ACC112 (cell line): ENCODE results near the gene GRM1.

ENCODE experiments used
- H2AFZ ChIP-seq: fragments of 200-600 bp; sonication (generic); one replicate; pipeline ENCODE4 v1.6.0; 2017; ENCODE audit warnings: antibody characterized with exemption, low read length; ENCODE audit not compliant: unreplicated experiment
- H3K27ac ChIP-seq: fragments of 200-600 bp; sonication (generic); 2 replicates; pipeline ENCODE4 v1.5.1; 2014; ENCODE audit warnings: low read depth, mild to moderate bottlenecking, antibody characterized with exemption, low read length, moderate library complexity
- H3K27me3 ChIP-seq: fragments of 200-600 bp; sonication (generic); 2 replicates; pipeline ENCODE4 v1.6.1; 2014; ENCODE audit warnings: mild to moderate bottlenecking, antibody characterized with exemption, low read length, moderate library complexity, mixed read lengths; ENCODE audit not compliant: insufficient read depth
- H3K36me3 ChIP-seq: fragments of 200-600 bp; sonication (generic); 2 replicates; pipeline ENCODE4 v1.6.1; 2016; ENCODE audit warnings: mild to moderate bottlenecking, antibody characterized with exemption, low read length, moderate library complexity, mixed read lengths; ENCODE audit not compliant: insufficient read depth
- H3K4me1 ChIP-seq: fragments of 200-600 bp; sonication (generic); one replicate; pipeline ENCODE4 v1.6.1; 2016; ENCODE audit warnings: low read length, mixed read lengths; ENCODE audit not compliant: insufficient read depth, unreplicated experiment, control insufficient read depth
- H3K4me3 ChIP-seq: fragments of 200-600 bp; sonication (generic); 2 replicates; pipeline ENCODE4 v1.5.1; 2014; ENCODE audit warnings: mild to moderate bottlenecking, low read depth, low read length
- H3K79me2 ChIP-seq: fragments of 200-600 bp; sonication (generic); one replicate; pipeline ENCODE4 v1.6.0; 2016; ENCODE audit warnings: low read length; ENCODE audit not compliant: control insufficient read depth, unreplicated experiment, insufficient read depth

Gene GRM1

DNA sequence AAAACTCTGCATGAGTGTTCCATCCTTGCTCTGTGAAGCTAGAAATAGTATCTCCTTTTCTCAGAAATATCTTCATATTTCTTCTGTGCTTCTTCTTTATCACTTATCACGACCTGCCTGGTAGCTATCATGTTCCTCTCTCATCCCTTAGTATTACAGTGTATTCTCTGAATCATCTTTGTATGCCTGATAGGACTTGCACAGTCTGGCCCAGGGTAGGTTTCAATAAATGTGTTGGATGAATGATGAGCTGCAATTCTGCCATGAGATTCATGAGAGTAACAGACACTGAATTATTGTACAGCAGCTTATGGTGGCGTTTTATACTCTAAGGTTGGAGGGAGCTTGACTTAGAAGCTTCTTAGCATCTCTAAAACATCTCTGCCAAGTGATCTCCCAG, 66.6 kb downstream of the GRM1 start:
- no peaks in the 10 kb centered on the region for H3K79me2 ChIP-seq
- no peak overlapping the region for H2AFZ ChIP-seq
- H3K4me3 ChIP-seq = no peak overlapping the region
- peaks cover 8% of the 10 kb centered on the region; the same call in 1 of the 2 replicates for H3K27me3 ChIP-seq
- H3K27ac ChIP-seq = no peak overlapping the region
- H3K4me1 ChIP-seq = no peaks in the 10 kb centered on the region
- no peaks in the 10 kb centered on the region for H3K36me3 ChIP-seq

DNA sequence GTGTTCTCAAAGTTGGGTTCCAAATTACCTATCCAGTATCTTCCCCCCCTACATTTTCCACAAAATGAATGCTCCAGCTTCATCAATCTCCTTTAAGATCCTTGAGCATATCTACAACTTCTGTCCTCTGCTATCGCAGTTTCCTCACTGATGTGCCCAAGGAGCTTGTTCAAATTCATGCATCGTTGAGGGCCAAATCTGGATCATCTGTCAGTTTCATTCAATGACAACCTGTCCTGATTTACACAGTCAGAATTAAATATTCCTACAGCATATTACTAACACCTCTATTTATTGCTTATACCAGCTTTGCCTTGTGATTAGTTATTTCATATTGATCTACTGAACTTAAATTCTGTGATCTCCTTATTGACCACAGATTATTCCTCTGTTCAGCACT, 68.7 kb downstream of the GRM1 start:
- Histone ChIP-seq H3K4me1 (no peaks in the 10 kb centered on the region), H3K79me2 (no peaks in the 10 kb centered on the region), H2AFZ (no peak overlapping the region), H3K27me3 (peaks cover 8% of the 10 kb centered on the region; the same call in 1 of the 2 replicates), H3K36me3 (no peaks in the 10 kb centered on the region), H3K4me3 (no peak overlapping the region), H3K27ac (no peak overlapping the region)

GRCh38 chr6:146100776-146101175, 71.9 kb downstream of the GRM1 start:
- no peak overlapping the region for H3K27ac ChIP-seq
- H3K4me3 ChIP-seq = no peak overlapping the region
- no peaks in the 10 kb centered on the region for H3K79me2 ChIP-seq
- no peaks in the 10 kb centered on the region for H3K36me3 ChIP-seq
- no peak overlapping the region for H2AFZ ChIP-seq
- peaks cover 8% of the 10 kb centered on the region; the same call in 1 of the 2 replicates for H3K27me3 ChIP-seq
- no peaks in the 10 kb centered on the region for H3K4me1 ChIP-seq

DNA sequence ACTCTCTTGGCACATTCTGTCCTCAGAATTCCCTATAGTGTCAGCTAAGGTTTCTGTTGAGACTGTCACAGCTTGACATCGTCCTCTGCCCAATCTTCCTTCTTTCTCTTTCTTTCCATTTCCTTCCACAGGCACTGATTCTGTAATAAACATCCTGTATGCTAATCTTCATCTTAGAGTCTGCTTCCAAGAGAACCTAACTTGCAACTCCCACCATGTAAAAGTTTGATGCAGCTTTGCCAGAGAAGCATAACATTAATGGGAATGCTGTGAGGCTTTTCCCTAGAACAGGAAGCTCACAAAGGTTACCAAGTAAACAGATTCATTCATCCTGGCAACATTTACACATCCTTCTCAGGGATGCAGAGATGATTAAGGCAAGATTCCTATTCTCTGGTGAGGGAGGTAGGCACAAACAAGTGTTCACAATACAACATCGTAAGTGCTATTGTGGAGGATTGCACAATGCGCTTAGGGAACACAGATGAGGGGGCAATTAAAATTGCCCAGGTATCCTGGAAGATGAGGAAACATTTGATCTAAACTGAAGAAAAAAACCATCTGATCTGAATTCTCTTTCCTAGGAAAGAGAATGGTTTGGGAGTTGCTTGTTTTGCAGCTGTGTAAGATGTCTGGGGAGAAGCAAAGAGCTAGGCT, 74.7 kb downstream of the GRM1 start:
- H2AFZ ChIP-seq = no peak overlapping the region
- no peaks in the 10 kb centered on the region for H3K4me1 ChIP-seq
- H3K36me3 ChIP-seq = no peaks in the 10 kb centered on the region
- no peaks in the 10 kb centered on the region for H3K27me3 ChIP-seq
- H3K79me2 ChIP-seq = no peaks in the 10 kb centered on the region
- H3K27ac ChIP-seq = no peak overlapping the region
- H3K4me3 ChIP-seq = no peak overlapping the region

- H3K27ac ChIP-seq = no peak overlapping the region
- H2AFZ ChIP-seq = no peak overlapping the region
- no peak overlapping the region for H3K4me3 ChIP-seq
- no peaks in the 10 kb centered on the region for H3K79me2 ChIP-seq
- no peaks in the 10 kb centered on the region for H3K27me3 ChIP-seq
- no peaks in the 10 kb centered on the region for H3K4me1 ChIP-seq
- no peaks in the 10 kb centered on the region for H3K36me3 ChIP-seq
Measured at GRCh38 chr6:146106532-146106931, 77.7 kb downstream of the GRM1 start.

DNA sequence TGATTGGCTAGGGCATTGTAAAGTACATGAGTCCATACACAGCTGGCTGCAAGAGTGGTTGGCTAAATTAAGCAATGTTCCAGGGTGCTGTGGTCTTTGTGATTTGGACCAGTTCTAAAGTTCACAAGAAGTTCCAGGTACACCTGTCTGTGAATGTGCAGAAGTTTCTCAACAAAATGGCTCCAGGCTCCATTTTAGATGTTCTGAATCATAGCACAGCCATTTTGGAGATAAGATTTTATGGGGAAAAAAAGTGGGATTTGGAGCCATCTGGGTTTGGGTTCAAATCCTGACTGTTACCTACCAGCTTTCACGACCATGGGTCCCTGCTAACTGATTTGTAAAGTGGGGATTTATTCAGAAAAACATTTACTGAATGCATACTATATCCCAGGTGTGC, 82.1 kb downstream of the GRM1 start:
- no peak overlapping the region for H2AFZ ChIP-seq
- H3K27me3 ChIP-seq = no peaks in the 10 kb centered on the region
- no peaks in the 10 kb centered on the region for H3K36me3 ChIP-seq
- no peak overlapping the region for H3K27ac ChIP-seq
- H3K4me3 ChIP-seq = no peak overlapping the region
- no peaks in the 10 kb centered on the region for H3K4me1 ChIP-seq
- H3K79me2 ChIP-seq = no peaks in the 10 kb centered on the region

DNA sequence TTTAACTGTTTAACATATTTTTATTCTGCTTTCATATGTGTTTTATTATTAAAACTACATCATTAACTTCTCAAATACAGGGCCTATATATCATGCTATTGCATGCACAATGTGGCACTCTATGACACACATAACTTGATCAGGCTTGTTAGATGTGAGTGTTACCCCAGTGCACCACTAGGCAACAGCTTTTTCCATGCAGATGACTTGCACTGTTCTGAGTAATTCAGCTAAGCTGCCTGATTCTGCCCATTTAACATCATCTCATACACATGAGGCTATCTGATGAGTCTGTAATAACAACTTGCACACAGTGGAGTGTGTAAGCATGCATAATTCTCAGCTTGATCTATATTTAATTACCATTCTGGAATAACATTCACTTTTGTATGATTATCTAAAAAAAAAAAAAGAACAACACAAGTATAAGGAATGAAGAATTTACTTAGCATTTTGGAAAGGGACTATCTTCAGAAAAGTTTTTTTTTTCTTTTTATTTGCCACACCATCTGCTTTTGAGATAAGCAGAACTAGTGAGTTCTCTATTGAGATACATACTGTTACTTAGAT, 83.1 kb downstream of the GRM1 start:
- no peaks in the 10 kb centered on the region for H3K79me2 ChIP-seq
- H3K27me3 ChIP-seq = no peaks in the 10 kb centered on the region
- no peaks in the 10 kb centered on the region for H3K36me3 ChIP-seq
- H3K4me3 ChIP-seq = no peak overlapping the region
- H3K27ac ChIP-seq = no peak overlapping the region
- H2AFZ ChIP-seq = no peak overlapping the region
- no peaks in the 10 kb centered on the region for H3K4me1 ChIP-seq

DNA sequence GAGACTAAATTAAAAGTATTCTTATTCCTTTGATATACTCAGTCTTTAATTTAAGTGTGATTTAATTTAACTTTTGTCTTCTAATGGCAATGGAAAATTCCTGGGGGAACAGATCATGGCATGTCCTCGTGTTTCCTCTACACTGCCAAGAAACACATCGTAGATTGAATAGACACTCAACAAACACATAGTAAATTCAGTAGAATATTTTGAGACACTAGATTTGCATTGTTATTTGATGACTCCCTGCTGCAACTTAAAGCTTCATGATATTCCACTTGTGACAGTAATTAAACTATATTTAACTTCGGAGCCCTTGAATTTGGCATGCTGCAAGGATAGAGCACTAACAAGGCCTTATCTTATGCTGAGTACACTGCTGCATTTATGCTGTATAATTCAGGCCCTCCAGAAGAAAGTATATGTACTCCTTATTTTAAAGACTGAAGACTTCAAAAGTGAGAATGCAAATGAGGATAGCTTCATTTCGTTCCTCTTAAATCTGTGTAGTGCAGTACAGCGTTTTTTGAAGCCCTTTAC, 84.3 kb downstream of the GRM1 start:
- Histone ChIP-seq H2AFZ (no peak overlapping the region), H3K36me3 (no peaks in the 10 kb centered on the region), H3K27ac (no peak overlapping the region), H3K4me3 (no peak overlapping the region), H3K79me2 (no peaks in the 10 kb centered on the region), H3K4me1 (no peaks in the 10 kb centered on the region), H3K27me3 (no peaks in the 10 kb centered on the region)

GRCh38 chr6:146123616-146124015, 94.8 kb downstream of the GRM1 start:
- Histone ChIP-seq H3K4me3 (no peak overlapping the region), H3K79me2 (no peaks in the 10 kb centered on the region), H3K4me1 (no peaks in the 10 kb centered on the region), H3K36me3 (no peaks in the 10 kb centered on the region), H3K27me3 (0 out of 2 replicates have a peak, but pooled peaks cover 3% of the 10 kb centered on the region), H3K27ac (no peak overlapping the region), H2AFZ (no peak overlapping the region)

DNA sequence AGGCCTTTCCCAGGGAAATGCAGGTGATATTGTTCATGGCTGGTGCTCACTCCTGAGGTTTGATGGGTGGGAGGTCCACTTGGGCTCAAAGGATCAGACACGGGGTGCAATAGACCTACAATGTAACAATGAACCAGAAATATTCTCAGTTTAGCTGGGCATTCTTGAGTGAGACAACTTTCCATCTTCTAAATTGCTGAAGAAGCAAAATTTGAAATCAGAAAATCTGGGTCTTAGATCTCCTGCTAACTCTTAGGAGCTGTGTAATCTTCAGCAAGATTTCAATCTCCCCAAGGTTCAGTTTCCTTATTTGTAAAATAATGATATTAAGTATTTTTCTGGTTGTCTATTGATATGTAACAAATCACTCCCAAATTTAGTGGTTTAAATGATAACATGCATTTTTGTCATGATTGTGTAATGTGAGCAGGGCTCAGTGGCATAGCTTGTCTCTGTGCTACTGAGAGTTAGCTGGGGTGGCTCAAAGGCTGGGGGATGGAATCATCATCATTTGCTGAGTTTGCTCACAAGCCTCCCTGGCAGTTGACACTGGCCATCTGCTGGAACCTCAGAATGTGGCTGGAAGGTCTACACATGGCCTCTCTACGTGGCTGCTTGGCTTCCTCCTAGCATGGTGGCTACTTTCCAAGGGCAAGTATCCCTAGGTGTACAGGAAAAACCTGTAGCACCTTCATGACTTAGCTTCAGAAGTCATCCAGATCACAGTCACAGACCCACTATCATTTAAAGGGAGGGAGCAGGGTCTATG, 98.8 kb downstream of the GRM1 start:
- Histone ChIP-seq H3K4me3 (no peak overlapping the region), H3K36me3 (no peaks in the 10 kb centered on the region), H3K79me2 (no peaks in the 10 kb centered on the region), H2AFZ (no peak overlapping the region), H3K27ac (no peak overlapping the region), H3K4me1 (no peaks in the 10 kb centered on the region), H3K27me3 (0 out of 2 replicates have a peak, but pooled peaks cover 8% of the 10 kb centered on the region)
